ENCODE measurements around the gene LY6G6F. TPM values are rescaled to one million over a fixed set of nuclear protein-coding genes. Genes with fewer than 3 reads are reported as not detected.
A peak's percentile ranks its signal among the peaks of the same experiment; 100 is the strongest.

LY6G6F gene
- total and polyA plus RNA-seq, 2 of the 13 experiments (the other 11 are each of a cell fraction or from before 2014, with no cell fraction given): not detected

DNA sequence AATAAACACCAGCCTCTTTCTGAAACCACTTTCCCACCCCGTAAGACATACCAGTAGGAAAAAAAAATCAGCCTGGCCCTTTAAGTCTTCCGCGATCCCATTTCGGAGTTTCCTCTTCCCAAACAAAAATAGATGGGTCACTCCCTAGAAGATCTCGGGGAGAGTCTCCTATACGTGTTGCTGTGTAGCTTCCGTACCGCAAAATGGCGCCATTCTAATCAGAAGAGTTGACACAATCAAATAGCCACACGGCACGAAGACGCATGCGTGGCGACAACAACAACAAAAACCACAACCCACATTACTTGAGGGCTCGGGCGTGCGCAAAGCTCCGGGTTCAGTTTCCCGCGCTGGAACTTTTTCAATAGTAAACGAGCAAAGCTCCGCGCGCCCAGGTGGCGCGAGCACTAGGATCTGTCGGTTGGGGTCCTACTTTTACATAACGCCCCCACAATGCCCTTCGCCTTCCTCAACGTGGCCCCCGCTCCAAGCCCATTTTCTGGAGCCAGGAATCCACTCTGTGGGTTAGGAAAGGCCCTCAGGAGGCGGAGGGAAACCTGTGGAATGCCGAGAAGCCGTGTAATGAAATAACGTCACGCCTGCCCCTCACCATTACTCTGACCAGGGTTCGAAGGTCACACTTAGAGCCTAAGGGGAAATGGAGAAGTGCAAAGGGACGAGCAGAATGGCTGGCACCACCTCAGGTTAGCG, 41.7 kb upstream of the LY6G6F start, which contains the start of gene GPANK1 (continued):
- TF ChIP-seq, protein P1, sequence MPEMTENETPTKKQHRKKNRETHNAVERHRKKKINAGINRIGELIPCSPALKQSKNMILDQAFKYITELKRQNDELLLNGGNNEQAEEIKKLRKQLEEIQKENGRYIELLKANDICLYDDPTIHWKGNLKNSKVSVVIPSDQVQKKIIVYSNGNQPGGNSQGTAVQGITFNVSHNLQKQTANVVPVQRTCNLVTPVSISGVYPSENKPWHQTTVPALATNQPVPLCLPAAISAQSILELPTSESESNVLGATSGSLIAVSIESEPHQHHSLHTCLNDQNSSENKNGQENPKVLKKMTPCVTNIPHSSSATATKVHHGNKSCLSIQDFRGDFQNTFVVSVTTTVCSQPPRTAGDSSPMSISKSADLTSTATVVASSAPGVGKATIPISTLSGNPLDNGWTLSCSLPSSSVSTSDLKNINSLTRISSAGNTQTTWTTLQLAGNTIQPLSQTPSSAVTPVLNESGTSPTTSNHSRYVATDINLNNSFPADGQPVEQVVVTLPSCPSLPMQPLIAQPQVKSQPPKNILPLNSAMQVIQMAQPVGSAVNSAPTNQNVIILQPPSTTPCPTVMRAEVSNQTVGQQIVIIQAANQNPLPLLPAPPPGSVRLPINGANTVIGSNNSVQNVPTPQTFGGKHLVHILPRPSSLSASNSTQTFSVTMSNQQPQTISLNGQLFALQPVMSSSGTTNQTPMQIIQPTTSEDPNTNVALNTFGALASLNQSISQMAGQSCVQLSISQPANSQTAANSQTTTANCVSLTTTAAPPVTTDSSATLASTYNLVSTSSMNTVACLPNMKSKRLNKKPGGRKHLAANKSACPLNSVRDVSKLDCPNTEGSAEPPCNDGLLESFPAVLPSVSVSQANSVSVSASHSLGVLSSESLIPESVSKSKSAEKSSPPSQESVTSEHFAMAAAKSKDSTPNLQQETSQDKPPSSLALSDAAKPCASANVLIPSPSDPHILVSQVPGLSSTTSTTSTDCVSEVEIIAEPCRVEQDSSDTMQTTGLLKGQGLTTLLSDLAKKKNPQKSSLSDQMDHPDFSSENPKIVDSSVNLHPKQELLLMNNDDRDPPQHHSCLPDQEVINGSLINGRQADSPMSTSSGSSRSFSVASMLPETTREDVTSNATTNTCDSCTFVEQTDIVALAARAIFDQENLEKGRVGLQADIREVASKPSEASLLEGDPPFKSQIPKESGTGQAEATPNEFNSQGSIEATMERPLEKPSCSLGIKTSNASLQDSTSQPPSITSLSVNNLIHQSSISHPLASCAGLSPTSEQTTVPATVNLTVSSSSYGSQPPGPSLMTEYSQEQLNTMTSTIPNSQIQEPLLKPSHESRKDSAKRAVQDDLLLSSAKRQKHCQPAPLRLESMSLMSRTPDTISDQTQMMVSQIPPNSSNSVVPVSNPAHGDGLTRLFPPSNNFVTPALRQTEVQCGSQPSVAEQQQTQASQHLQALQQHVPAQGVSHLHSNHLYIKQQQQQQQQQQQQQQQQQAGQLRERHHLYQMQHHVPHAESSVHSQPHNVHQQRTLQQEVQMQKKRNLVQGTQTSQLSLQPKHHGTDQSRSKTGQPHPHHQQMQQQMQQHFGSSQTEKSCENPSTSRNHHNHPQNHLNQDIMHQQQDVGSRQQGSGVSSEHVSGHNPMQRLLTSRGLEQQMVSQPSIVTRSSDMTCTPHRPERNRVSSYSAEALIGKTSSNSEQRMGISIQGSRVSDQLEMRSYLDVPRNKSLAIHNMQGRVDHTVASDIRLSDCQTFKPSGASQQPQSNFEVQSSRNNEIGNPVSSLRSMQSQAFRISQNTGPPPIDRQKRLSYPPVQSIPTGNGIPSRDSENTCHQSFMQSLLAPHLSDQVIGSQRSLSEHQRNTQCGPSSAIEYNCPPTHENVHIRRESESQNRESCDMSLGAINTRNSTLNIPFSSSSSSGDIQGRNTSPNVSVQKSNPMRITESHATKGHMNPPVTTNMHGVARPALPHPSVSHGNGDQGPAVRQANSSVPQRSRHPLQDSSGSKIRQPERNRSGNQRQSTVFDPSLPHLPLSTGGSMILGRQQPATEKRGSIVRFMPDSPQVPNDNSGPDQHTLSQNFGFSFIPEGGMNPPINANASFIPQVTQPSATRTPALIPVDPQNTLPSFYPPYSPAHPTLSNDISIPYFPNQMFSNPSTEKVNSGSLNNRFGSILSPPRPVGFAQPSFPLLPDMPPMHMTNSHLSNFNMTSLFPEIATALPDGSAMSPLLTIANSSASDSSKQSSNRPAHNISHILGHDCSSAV (CRISPR knock-in tag; IDR thresholded peaks at IDR 0.05; ENCODE audit: borderline replicate concordance): peak; percentile 74; the same call in 1 of the 2 replicates
- TF ChIP-seq MXI1 (IDR thresholded peaks at IDR 0.05; ENCODE audit: borderline replicate concordance, low read depth, low read length): peak; percentile 90; the same call in 2 of the 3 replicates
- no peak; a peak in 1 of 4 replicates for TF ChIP-seq POLR2A (IDR thresholded peaks at IDR 0.05; ENCODE audit: insufficient read depth in 1 of 2, low read depth in 2 of 2, low read length in 2 of 2)
- peak; percentile 39; the same call in 1 of the 2 replicates for TF ChIP-seq YEATS2 (CRISPR knock-in tag; IDR thresholded peaks at IDR 0.05; ENCODE audit: borderline replicate concordance)
- TF ChIP-seq, protein P2, sequence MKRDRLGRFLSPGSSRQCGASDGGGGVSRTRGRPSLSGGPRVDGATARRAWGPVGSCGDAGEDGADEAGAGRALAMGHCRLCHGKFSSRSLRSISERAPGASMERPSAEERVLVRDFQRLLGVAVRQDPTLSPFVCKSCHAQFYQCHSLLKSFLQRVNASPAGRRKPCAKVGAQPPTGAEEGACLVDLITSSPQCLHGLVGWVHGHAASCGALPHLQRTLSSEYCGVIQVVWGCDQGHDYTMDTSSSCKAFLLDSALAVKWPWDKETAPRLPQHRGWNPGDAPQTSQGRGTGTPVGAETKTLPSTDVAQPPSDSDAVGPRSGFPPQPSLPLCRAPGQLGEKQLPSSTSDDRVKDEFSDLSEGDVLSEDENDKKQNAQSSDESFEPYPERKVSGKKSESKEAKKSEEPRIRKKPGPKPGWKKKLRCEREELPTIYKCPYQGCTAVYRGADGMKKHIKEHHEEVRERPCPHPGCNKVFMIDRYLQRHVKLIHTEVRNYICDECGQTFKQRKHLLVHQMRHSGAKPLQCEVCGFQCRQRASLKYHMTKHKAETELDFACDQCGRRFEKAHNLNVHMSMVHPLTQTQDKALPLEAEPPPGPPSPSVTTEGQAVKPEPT (CRISPR knock-in tag; IDR thresholded peaks at IDR 0.05; ENCODE audit: low read depth): no peak; the same call in 1 of the 2 replicates
- no peak for TF ChIP-seq ZNF264 (CRISPR knock-in tag; IDR thresholded peaks at IDR 0.05)
- TF ChIP-seq, protein P3, sequence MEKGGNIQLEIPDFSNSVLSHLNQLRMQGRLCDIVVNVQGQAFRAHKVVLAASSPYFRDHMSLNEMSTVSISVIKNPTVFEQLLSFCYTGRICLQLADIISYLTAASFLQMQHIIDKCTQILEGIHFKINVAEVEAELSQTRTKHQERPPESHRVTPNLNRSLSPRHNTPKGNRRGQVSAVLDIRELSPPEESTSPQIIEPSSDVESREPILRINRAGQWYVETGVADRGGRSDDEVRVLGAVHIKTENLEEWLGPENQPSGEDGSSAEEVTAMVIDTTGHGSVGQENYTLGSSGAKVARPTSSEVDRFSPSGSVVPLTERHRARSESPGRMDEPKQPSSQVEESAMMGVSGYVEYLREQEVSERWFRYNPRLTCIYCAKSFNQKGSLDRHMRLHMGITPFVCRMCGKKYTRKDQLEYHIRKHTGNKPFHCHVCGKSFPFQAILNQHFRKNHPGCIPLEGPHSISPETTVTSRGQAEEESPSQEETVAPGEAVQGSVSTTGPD (CRISPR knock-in tag; IDR thresholded peaks at IDR 0.05): no peak
- TF ChIP-seq, protein P4, sequence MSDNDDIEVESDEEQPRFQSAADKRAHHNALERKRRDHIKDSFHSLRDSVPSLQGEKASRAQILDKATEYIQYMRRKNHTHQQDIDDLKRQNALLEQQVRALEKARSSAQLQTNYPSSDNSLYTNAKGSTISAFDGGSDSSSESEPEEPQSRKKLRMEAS (IDR thresholded peaks at IDR 0.05): peak; percentile 86
- TF ChIP-seq POGZ (CRISPR knock-in tag; IDR thresholded peaks at IDR 0.05): no peak; the same call in 1 of the 2 replicates
- no peak for TF ChIP-seq NCOA5 (CRISPR knock-in tag; IDR thresholded peaks at IDR 0.05)
- TF ChIP-seq, protein P5, sequence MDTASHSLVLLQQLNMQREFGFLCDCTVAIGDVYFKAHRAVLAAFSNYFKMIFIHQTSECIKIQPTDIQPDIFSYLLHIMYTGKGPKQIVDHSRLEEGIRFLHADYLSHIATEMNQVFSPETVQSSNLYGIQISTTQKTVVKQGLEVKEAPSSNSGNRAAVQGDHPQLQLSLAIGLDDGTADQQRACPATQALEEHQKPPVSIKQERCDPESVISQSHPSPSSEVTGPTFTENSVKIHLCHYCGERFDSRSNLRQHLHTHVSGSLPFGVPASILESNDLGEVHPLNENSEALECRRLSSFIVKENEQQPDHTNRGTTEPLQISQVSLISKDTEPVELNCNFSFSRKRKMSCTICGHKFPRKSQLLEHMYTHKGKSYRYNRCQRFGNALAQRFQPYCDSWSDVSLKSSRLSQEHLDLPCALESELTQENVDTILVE (CRISPR knock-in tag; IDR thresholded peaks at IDR 0.05): peak; percentile 86; the same call in 1 of the 2 replicates
- TF ChIP-seq, protein P6, sequence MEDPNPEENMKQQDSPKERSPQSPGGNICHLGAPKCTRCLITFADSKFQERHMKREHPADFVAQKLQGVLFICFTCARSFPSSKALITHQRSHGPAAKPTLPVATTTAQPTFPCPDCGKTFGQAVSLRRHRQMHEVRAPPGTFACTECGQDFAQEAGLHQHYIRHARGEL (CRISPR knock-in tag; IDR thresholded peaks at IDR 0.05): no peak
- TF ChIP-seq, protein P7, sequence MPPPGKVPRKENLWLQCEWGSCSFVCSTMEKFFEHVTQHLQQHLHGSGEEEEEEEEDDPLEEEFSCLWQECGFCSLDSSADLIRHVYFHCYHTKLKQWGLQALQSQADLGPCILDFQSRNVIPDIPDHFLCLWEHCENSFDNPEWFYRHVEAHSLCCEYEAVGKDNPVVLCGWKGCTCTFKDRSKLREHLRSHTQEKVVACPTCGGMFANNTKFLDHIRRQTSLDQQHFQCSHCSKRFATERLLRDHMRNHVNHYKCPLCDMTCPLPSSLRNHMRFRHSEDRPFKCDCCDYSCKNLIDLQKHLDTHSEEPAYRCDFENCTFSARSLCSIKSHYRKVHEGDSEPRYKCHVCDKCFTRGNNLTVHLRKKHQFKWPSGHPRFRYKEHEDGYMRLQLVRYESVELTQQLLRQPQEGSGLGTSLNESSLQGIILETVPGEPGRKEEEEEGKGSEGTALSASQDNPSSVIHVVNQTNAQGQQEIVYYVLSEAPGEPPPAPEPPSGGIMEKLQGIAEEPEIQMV (CRISPR knock-in tag; IDR thresholded peaks at IDR 0.05; ENCODE audit: low read depth): peak; percentile 58; the same call in 1 of the 2 replicates
- TF ChIP-seq HOXA3 (CRISPR knock-in tag; IDR thresholded peaks at IDR 0.05): peak; percentile 73
